Measurements from ENCODE around the gene HTATSF1. TPM values are rescaled to one million over a fixed set of nuclear protein-coding genes. Genes with fewer than 3 reads are reported as not detected.

Gene HTATSF1
- polyA plus RNA-seq, 2 of the 4 experiments (the other 2 are of a cell fraction), result 5.0 to 82.3 TPM

DNA sequence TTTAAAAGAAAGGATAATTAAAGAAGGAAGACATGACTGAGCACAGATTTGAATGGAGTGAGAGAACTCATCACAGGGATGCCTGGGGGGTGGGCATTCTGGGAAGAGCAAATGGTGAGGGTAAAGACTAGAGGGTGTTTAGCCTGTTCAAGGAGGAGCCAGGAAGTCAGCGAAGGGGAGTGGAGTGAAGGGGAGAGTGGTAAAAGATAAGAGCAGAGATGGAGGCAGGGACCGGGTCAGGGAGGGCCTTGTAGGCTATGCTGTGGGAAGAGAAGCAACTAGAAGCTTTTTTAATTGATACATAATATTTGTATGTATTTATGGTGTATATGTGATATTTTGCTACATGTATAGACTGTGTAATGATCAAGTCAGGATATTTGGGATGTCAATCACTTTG, 32.4 kb downstream of the HTATSF1 start:
- no peak for DNase-seq (ENCODE audit: low read depth in 1 of 2, low spot score in 1 of 2)
- CTCF ChIA-PET, result no interaction called here

DNA sequence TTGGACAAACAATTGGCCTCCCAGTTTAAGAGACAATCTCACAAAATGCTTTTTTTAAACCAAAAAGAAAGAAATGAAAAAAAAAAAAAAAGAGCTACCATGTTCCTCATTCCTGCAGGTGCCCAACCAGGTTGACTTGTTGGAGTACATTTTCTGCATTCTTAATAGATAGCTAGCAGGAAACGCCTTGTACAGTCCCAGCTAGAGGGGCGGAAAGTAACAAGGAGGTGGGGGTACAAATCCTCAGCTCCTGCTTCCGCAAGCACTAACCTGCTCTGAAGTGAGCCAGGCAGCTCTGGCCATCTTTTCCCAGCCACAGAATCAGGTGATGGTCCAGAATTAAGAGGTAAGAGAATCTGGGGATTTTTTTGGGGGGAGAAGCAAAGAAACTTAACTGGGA, 34.6 kb downstream of the HTATSF1 start, which contains the start of gene VGLL1:
TSS of gene VGLL1 (plus strand) at position 265 of the 400 bp plus-strand sequence. CDS start 3,806 bp downstream, outside the sequence.
- Histone ChIP-seq H3K4me2 (no peak within 1 kb of the TSS), H3K9me3 (no peaks in the 10 kb centered on the region), H3K27ac (no peak within 1 kb of the TSS), H3K4me3 (no peak within 1 kb of the TSS), H3K4me1 (peaks cover 1% of the 10 kb centered on the region; the same call in 2 of the 3 replicates)
- ChIA-PET POLR2A (no interaction called here), CTCF (no interaction called here)
- WGBS (ENCODE audit: missing lambda C conversion rate), result 50% methylated on average over 3 of the region's 3 CpGs
- TF ChIP-seq POLR2A (IDR thresholded peaks at IDR 0.05; ENCODE audit: low read length) (no peak), ZFP36 (IDR thresholded peaks at IDR 0.05; ENCODE audit: borderline replicate concordance, partially characterized antibody) (no peak), FOXS1 (CRISPR knock-in tag; IDR thresholded peaks at IDR 0.05) (no peak), KDM1A (IDR thresholded peaks at IDR 0.05; ENCODE audit: low read depth) (no peak), CBX8 (IDR thresholded peaks at IDR 0.05) (no peak), HOXB13 (CRISPR knock-in tag; IDR thresholded peaks at IDR 0.05; ENCODE audit: low read depth) (no peak), CEBPB (IDR thresholded peaks at IDR 0.05) (no peak), GATA3 (IDR thresholded peaks at IDR 0.05; ENCODE audit: borderline replicate concordance) (no peak), JUN (IDR thresholded peaks at IDR 0.05) (no peak), SREBF2 (IDR thresholded peaks at IDR 0.05) (no peak), TFCP2L1 (CRISPR knock-in tag; IDR thresholded peaks at IDR 0.05) (no peak)
- TF ChIP-seq, protein P1, sequence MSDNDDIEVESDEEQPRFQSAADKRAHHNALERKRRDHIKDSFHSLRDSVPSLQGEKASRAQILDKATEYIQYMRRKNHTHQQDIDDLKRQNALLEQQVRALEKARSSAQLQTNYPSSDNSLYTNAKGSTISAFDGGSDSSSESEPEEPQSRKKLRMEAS (IDR thresholded peaks at IDR 0.05), result no peak
- TF ChIP-seq, protein P2, sequence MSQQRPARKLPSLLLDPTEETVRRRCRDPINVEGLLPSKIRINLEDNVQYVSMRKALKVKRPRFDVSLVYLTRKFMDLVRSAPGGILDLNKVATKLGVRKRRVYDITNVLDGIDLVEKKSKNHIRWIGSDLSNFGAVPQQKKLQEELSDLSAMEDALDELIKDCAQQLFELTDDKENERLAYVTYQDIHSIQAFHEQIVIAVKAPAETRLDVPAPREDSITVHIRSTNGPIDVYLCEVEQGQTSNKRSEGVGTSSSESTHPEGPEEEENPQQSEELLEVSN (IDR thresholded peaks at IDR 0.05; ENCODE audit: borderline replicate concordance, low read depth), result no peak
- TF ChIP-seq, protein P3, sequence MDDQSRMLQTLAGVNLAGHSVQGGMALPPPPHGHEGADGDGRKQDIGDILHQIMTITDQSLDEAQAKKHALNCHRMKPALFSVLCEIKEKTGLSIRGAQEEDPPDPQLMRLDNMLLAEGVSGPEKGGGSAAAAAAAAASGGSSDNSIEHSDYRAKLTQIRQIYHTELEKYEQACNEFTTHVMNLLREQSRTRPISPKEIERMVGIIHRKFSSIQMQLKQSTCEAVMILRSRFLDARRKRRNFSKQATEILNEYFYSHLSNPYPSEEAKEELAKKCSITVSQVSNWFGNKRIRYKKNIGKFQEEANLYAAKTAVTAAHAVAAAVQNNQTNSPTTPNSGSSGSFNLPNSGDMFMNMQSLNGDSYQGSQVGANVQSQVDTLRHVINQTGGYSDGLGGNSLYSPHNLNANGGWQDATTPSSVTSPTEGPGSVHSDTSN (IDR thresholded peaks at IDR 0.05), result no peak
- DNase-seq (ENCODE audit: low read depth in 1 of 2, low spot score in 1 of 2), result no peak
- no peak for ATAC-seq
- FAIRE-seq, result no peak

More for the DNA sequence above, 32.4 kb downstream of the HTATSF1 start:
- Histone ChIP-seq H3K4me1 (peaks cover 16% of the 10 kb centered on the region), H3K27ac (no peak overlapping the region), H3K9me3 (no peaks in the 10 kb centered on the region), H3K4me3 (no peak overlapping the region), H3K4me2 (no peak overlapping the region)
- no peak for TF ChIP-seq SREBF2 (IDR thresholded peaks at IDR 0.05)
- TF ChIP-seq, protein P4, sequence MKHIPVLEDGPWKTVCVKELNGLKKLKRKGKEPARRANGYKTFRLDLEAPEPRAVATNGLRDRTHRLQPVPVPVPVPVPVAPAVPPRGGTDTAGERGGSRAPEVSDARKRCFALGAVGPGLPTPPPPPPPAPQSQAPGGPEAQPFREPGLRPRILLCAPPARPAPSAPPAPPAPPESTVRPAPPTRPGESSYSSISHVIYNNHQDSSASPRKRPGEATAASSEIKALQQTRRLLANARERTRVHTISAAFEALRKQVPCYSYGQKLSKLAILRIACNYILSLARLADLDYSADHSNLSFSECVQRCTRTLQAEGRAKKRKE (CRISPR knock-in tag; IDR thresholded peaks at IDR 0.05; ENCODE audit: low read depth), result no peak
- TF ChIP-seq, protein P2 (IDR thresholded peaks at IDR 0.05; ENCODE audit: borderline replicate concordance, low read depth), result no peak
- TF ChIP-seq HOXB5 (CRISPR knock-in tag; IDR thresholded peaks at IDR 0.05), result no peak
- no peak for TF ChIP-seq RFX5 (IDR thresholded peaks at IDR 0.05)
- TF ChIP-seq, protein P5, sequence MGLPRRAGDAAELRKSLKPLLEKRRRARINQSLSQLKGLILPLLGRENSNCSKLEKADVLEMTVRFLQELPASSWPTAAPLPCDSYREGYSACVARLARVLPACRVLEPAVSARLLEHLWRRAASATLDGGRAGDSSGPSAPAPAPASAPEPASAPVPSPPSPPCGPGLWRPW (IDR thresholded peaks at IDR 0.05), result no peak
- TF ChIP-seq EHF (CRISPR knock-in tag; IDR thresholded peaks at IDR 0.05), result no peak
- TF ChIP-seq, protein P6, sequence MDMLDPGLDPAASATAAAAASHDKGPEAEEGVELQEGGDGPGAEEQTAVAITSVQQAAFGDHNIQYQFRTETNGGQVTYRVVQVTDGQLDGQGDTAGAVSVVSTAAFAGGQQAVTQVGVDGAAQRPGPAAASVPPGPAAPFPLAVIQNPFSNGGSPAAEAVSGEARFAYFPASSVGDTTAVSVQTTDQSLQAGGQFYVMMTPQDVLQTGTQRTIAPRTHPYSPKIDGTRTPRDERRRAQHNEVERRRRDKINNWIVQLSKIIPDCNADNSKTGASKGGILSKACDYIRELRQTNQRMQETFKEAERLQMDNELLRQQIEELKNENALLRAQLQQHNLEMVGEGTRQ (IDR thresholded peaks at IDR 0.05), result no peak
- TF ChIP-seq NR3C1 (IDR thresholded peaks at IDR 0.05), result no peak
- no peak for TF ChIP-seq SMC3 (IDR thresholded peaks at IDR 0.05)
- TF ChIP-seq, protein P3 (IDR thresholded peaks at IDR 0.05), result no peak
- TF ChIP-seq JUN (IDR thresholded peaks at IDR 0.05), result no peak
- no peak for TF ChIP-seq ZFP36 (IDR thresholded peaks at IDR 0.05; ENCODE audit: borderline replicate concordance, partially characterized antibody)
- WGBS (ENCODE audit: missing lambda C conversion rate), result 58% methylated on average over 2 of the region's 2 CpGs
- FAIRE-seq (no peak), ATAC-seq (no peak)
- POLR2A ChIA-PET, result no interaction called here
